Effector memory CD4-positive, alpha-beta T cell (primary cell): ENCODE measurements around the gene MSI2.

Source experiments
- DNase-seq, 3 donors: peaks; one replicate each; pipeline ENCODE4 v3.0.0-alpha.2; 2020
- H3K27ac ChIP-seq: 2 replicates; pipeline ENCODE4 v1.7.0; 2013; ENCODE audit warnings: mild to moderate bottlenecking, low read length, moderate library complexity; ENCODE audit not compliant: insufficient read depth, poor library complexity, severe bottlenecking
- H3K27me3 ChIP-seq: replicated peaks from 2 replicates; pipeline ENCODE4 v1.7.0; 2013; ENCODE audit warnings: mild to moderate bottlenecking, low read length; ENCODE audit not compliant: insufficient read depth, control insufficient read depth, poor library complexity, severe bottlenecking
- H3K36me3 ChIP-seq: 2 replicates; pipeline ENCODE4 v1.7.0; 2013; ENCODE audit warnings: mild to moderate bottlenecking, low read length, moderate library complexity; ENCODE audit not compliant: control insufficient read depth, insufficient read depth
- H3K4me1 ChIP-seq: 2 replicates; pipeline ENCODE4 v1.7.0; 2013; ENCODE audit warnings: low read length, mild to moderate bottlenecking; ENCODE audit not compliant: control insufficient read depth, insufficient read depth, poor library complexity, severe bottlenecking
- H3K4me3 ChIP-seq: 2 replicates; pipeline ENCODE4 v1.7.0; 2013; ENCODE audit warnings: low read length, low read depth, mild to moderate bottlenecking; ENCODE audit not compliant: insufficient read depth, poor library complexity, severe bottlenecking
- H3K9me3 ChIP-seq: 2 replicates; pipeline ENCODE4 v1.7.0; 2013; ENCODE audit warnings: mild to moderate bottlenecking, low read length, moderate library complexity; ENCODE audit not compliant: control insufficient read depth

MSI2 gene

DNA sequence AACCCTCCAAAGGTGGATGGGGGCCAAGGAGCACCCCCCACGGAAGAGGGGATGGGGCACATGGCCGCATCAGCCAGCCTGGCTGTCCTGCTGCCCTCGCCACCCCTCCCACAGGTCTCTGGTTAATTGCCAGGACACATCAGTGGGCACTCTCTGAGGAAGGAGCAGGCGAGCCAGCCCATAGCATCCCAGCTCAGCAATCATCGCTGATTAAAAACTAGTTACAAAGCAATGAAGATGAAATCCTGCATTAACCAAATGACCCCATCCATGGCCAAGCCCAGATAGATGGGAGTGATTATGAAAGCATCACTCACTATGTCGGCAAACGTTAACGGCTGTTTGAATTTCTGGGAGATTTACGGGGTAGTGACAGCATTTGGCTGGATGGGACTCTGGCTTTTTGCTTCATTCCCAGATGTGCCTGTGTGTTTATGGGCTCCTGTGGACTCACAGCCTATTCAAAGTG is 443.5 kb downstream of the MSI2 start:
- Histone ChIP-seq H3K4me1 (no peaks in the 10 kb centered on the region), H3K36me3 (no peaks in the 10 kb centered on the region), H3K27ac (no peak overlapping the region), H3K27me3 (no peaks in the 10 kb centered on the region), H3K9me3 (no peaks in the 10 kb centered on the region), H3K4me3 (no peak overlapping the region)
- DNase-seq: no peak

- Histone ChIP-seq H3K27me3 (no peaks in the 10 kb centered on the region), H3K4me1 (no peaks in the 10 kb centered on the region), H3K27ac (no peak overlapping the region), H3K4me3 (no peak overlapping the region), H3K36me3 (no peaks in the 10 kb centered on the region), H3K9me3 (no peaks in the 10 kb centered on the region)
- no peak for DNase-seq
Measured at GRCh38 chr17:57701124-57701523, 444.8 kb downstream of the MSI2 start.

- H3K4me1 ChIP-seq: no peaks in the 10 kb centered on the region
- no peaks in the 10 kb centered on the region for H3K27me3 ChIP-seq
- no peaks in the 10 kb centered on the region for H3K9me3 ChIP-seq
- no peaks in the 10 kb centered on the region for H3K36me3 ChIP-seq
- H3K27ac ChIP-seq: no peak overlapping the region
- H3K4me3 ChIP-seq: no peak overlapping the region
- no peak for DNase-seq
Measured at GRCh38 chr17:57703273-57703672, 446.9 kb downstream of the MSI2 start.

GRCh38 chr17:57704448-57704847 is 448.1 kb downstream of the MSI2 start:
- no peak overlapping the region for H3K4me3 ChIP-seq
- no peaks in the 10 kb centered on the region for H3K9me3 ChIP-seq
- H3K27ac ChIP-seq: no peak overlapping the region
- H3K4me1 ChIP-seq: no peaks in the 10 kb centered on the region
- H3K27me3 ChIP-seq: no peaks in the 10 kb centered on the region
- no peak for DNase-seq
- no peaks in the 10 kb centered on the region for H3K36me3 ChIP-seq

DNA sequence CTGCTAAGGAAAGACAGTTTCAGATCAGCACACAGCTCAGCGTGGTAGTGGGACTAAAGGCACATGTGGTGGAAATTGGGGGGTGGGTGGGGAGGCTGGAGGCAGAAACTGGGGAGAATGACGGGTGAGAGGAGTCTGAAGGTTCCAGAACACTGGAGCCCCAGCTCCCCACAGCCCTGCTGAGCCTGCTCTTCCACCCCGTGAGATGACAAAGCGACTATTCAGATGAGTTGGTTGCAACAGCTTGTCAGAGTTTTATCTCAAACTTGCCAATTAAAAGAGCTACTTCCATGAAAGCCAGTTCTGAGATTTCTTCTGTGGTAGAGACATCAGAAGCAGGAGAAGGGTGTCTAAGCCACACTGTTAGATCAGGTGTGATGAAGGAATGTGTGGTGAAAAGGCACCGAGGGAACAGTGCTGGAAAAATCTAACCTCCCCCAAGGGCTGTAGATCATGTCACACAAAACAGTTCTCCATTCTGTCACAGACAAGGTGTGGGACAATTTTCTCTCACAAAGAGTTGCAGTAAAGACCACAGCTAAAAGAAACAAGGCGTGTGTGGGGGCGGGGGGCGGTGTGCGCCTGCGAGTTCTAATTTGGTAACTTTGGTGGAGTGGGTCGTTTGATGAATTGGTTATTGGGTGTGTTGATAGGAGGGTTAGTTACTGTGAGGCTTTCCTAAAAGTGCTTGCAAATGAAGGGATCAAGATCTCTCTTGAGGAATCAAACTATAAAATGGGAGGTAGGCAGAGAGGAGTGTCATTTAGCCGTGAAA is 449.8 kb downstream of the MSI2 start:
- no peak overlapping the region for H3K4me3 ChIP-seq
- no peaks in the 10 kb centered on the region for H3K9me3 ChIP-seq
- no peak overlapping the region for H3K27ac ChIP-seq
- DNase-seq: no peak
- no peaks in the 10 kb centered on the region for H3K4me1 ChIP-seq
- H3K27me3 ChIP-seq: no peaks in the 10 kb centered on the region
- H3K36me3 ChIP-seq: no peaks in the 10 kb centered on the region

- Histone ChIP-seq H3K4me3 (no peak overlapping the region), H3K36me3 (no peaks in the 10 kb centered on the region), H3K27me3 (no peaks in the 10 kb centered on the region), H3K9me3 (no peaks in the 10 kb centered on the region), H3K4me1 (no peaks in the 10 kb centered on the region), H3K27ac (no peak overlapping the region)
- DNase-seq: no peak
Measured at GRCh38 chr17:57706761-57707160, 450.4 kb downstream of the MSI2 start.

DNA sequence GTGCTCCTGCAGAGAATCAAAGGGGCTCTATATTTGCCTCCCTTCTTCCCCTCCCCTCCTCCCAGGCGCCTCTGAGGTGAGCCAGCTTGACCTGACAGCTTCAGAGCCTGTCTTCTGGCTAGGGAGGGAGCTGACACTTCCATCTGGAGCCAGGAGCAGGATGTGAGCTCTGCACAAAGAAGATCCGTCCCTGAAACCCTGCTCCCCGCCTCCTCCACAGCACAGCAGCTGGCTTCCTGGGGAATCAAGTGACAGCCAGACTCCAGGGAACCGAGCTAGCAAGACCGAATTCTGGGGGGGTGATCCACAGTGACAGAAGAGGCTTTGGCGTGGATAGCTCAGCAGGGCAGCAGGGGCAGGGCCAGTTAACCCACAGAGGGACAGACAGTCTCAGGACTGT is 451.6 kb downstream of the MSI2 start:
- Histone ChIP-seq H3K36me3 (no peaks in the 10 kb centered on the region), H3K9me3 (no peaks in the 10 kb centered on the region), H3K4me3 (no peak overlapping the region), H3K27ac (no peak overlapping the region), H3K27me3 (no peaks in the 10 kb centered on the region), H3K4me1 (no peaks in the 10 kb centered on the region)
- DNase-seq: no peak

DNA sequence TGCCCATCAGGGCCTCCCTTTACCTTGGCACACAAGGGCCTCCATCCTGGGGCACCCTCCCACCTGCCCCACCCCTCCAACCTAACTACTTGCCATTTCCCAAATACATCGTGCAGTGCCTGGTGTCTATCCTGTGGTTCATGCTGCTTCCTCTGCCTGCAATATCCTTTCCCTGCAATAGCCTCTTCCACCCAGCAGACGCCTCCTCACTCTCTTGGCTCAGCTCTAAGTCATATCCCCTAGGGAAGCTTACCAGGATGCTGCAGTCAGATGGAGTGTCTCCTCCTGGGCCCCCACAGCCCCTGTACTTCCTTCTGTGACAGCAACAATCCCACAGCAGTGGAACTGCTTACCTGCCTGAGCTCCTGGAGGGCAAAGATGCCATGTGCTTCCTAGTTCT is 452.1 kb downstream of the MSI2 start:
- DNase-seq: no peak
- H3K9me3 ChIP-seq: no peaks in the 10 kb centered on the region
- no peaks in the 10 kb centered on the region for H3K4me1 ChIP-seq
- no peak overlapping the region for H3K4me3 ChIP-seq
- H3K36me3 ChIP-seq: no peaks in the 10 kb centered on the region
- no peaks in the 10 kb centered on the region for H3K27me3 ChIP-seq
- no peak overlapping the region for H3K27ac ChIP-seq

DNA sequence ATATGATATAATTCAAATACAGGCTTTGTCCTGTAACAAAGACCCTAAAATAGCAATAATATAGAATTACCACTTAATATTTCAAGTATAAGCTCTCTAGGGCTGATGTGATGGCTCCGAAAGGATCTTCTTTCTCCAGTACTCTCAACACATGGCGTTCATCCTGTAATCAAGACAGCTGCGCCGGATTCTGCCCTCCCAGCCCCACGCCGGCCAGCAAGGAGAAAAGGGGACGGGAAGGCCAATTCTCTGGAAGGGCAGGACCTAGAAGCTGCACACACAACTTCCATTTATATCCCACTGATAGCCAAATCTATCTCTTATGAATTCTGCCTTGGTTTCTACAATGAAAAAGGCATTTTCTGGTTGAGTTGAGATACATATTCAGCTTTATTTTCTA is 456.8 kb downstream of the MSI2 start:
- Histone ChIP-seq H3K27me3 (peaks cover 8% of the 10 kb centered on the region), H3K27ac (no peak overlapping the region), H3K9me3 (no peaks in the 10 kb centered on the region), H3K4me3 (no peak overlapping the region), H3K36me3 (no peaks in the 10 kb centered on the region), H3K4me1 (no peaks in the 10 kb centered on the region)
- no peak for DNase-seq

- no peak overlapping the region for H3K4me3 ChIP-seq
- H3K27ac ChIP-seq: no peak overlapping the region
- H3K27me3 ChIP-seq: peaks cover 8% of the 10 kb centered on the region
- no peaks in the 10 kb centered on the region for H3K4me1 ChIP-seq
- no peaks in the 10 kb centered on the region for H3K36me3 ChIP-seq
- no peak for DNase-seq
- H3K9me3 ChIP-seq: no peaks in the 10 kb centered on the region
Measured at GRCh38 chr17:57714665-57715180, 458.4 kb downstream of the MSI2 start.
